GM12892 (cell line): ENCODE results near the gene CSNK1G2.

Experiments
- POLR2A ChIP-seq: IDR thresholded peaks from 2 replicates; pipeline ENCODE4 v1.6.1; 2011; ENCODE audit warnings: low read depth, low read length, control low read depth
- POLR2AphosphoS5 ChIP-seq: IDR thresholded peaks from 2 replicates; pipeline ENCODE4 v1.6.1; 2011; ENCODE audit warnings: low read depth, low read length, control low read depth
- TAF1 ChIP-seq: IDR thresholded peaks from 2 replicates; pipeline ENCODE4 v1.6.1; 2011; ENCODE audit warnings: low read depth, mild to moderate bottlenecking, control low read depth, low read length, borderline replicate concordance

DNA sequence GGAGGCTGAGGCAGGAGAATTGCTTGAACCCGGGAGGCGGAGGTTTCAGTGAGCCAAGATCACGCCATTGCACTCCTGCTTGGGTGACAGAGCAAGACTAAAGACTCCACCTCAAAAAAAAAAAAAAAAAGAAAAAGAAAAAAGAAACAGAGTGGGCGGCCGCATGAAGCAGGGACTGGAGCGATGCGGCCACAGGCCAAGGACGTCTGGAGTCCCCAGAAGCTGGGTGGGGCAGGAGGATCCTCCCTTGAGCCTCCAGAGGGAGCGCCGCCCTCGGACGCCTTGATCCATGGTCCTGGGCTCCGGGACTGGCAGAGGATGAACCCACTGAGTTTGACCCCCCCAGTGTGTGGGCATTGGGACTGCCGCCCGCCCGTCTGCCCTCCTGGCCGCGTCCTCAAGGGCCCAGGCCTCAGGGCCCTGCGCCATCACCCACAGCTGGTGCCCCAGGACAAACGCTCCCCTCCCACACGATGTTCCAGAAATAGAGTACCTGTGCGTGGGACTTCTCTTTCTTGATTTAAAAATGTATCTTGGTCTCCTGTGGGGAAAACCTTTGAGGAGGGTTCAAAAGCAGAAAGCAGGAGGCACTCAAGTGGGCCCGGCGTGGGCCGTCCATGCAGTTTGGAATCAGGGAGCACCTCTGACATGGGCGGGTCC, 59.0 kb downstream of the CSNK1G2 start:
- no peak for TF ChIP-seq POLR2A
- no peak for TF ChIP-seq POLR2AphosphoS5
- TF ChIP-seq TAF1: no peak
